Neural cell (in vitro differentiated cells): ENCODE measurements around the gene RUVBL1. TPM values are rescaled to one million over a fixed set of nuclear protein-coding genes. Genes with fewer than 3 reads are reported as not detected.

Experiments used
- H2AFZ ChIP-seq: fragments of 200-600, 300-800 bp; sonication (generic), shearing (Covaris generic); 2 replicates; pipeline ENCODE4 v1.6.0; 2014; ENCODE audit warnings: low read depth, mild to moderate bottlenecking, antibody characterized with exemption, low read length, moderate library complexity
- H3F3A ChIP-seq: fragments of 200-600 bp; shearing (Covaris generic); 2 replicates; pipeline ENCODE4 v1.6.1; 2016; ENCODE audit warnings: mild to moderate bottlenecking, moderate library complexity, mixed read lengths, antibody characterized with exemption, low read length; ENCODE audit not compliant: insufficient read depth, poor library complexity, severe bottlenecking
- H3K27ac ChIP-seq: fragments of 200-600, 300-800 bp; sonication (generic), shearing (Covaris generic); 2 replicates; pipeline ENCODE4 v1.5.1; 2014; ENCODE audit warnings: mild to moderate bottlenecking, low read length, moderate library complexity
- H3K27me3 ChIP-seq: fragments of 300-800, 200-600 bp; sonication (generic), shearing (Covaris generic); 2 replicates; pipeline ENCODE4 v1.6.0; 2014; ENCODE audit warnings: mild to moderate bottlenecking, low read depth, low read length, moderate library complexity; ENCODE audit not compliant: insufficient read depth
- H3K36me3 ChIP-seq: fragments of 300-800, 200-600 bp; sonication (generic), shearing (Covaris generic); 2 replicates; pipeline ENCODE4 v1.5.1; 2014; ENCODE audit warnings: mild to moderate bottlenecking, antibody characterized with exemption, low read length, moderate library complexity; ENCODE audit not compliant: insufficient read depth
- H3K4me2 ChIP-seq: fragments of 300-800, 200-600 bp; sonication (generic), shearing (Covaris generic); 2 replicates; pipeline ENCODE4 v1.6.0; 2014; ENCODE audit warnings: mild to moderate bottlenecking, low read length
- H3K4me3 ChIP-seq: fragments of 300-800, 200-600 bp; sonication (generic), shearing (Covaris generic); 2 replicates; pipeline ENCODE4 v1.5.1; 2014; ENCODE audit warnings: mild to moderate bottlenecking, low read length, moderate library complexity
- H3K79me2 ChIP-seq: fragments of 200-600 bp; shearing (Covaris generic); replicated peaks from 2 replicates; pipeline ENCODE4 v1.6.0; 2014; ENCODE audit warnings: mild to moderate bottlenecking, low read length, moderate library complexity; ENCODE audit not compliant: insufficient read depth
- H3K9ac ChIP-seq: fragments of 300-800, 200-600 bp; sonication (generic), shearing (Covaris generic); 2 replicates; pipeline ENCODE4 v1.6.1; 2016; ENCODE audit warnings: mild to moderate bottlenecking, low read length, mixed read lengths
- H3K9me2 ChIP-seq: fragments of 200-600 bp; shearing (Covaris generic); 2 replicates; pipeline ENCODE4 v1.6.1; 2016; ENCODE audit warnings: mild to moderate bottlenecking, low read length, mixed read lengths; ENCODE audit not compliant: insufficient read depth
- H3K9me3 ChIP-seq: fragments of 200-600, 300-800 bp; sonication (generic), shearing (Covaris generic); 2 replicates; pipeline ENCODE4 v1.6.1; 2016; ENCODE audit warnings: mild to moderate bottlenecking, mixed run types, low read length, moderate library complexity, mixed read lengths
- H4K20me1 ChIP-seq: fragments of 200-600 bp; shearing (Covaris generic); 2 replicates; pipeline ENCODE4 v1.6.1; 2016; ENCODE audit warnings: mild to moderate bottlenecking, mixed run types; ENCODE audit not compliant: insufficient read depth
- CTCF ChIP-seq: fragments of 450-650 bp; IDR thresholded peaks from 2 replicates; pipeline ENCODE4 v1.5.1; 2014; ENCODE audit warnings: antibody characterized with exemption, mild to moderate bottlenecking, moderate library complexity; ENCODE audit not compliant: poor library complexity, severe bottlenecking
- EP300 ChIP-seq: fragments of 450-650 bp; conservative IDR thresholded peaks from 2 replicates; pipeline ENCODE4 v1.6.1; 2014; ENCODE audit warnings: antibody characterized with exemption, mild to moderate bottlenecking, moderate library complexity; ENCODE audit not compliant: poor library complexity, severe bottlenecking
- EZH2 ChIP-seq: fragments of 200-600, 300-800 bp; shearing (Covaris generic), sonication (generic); IDR thresholded peaks from 2 replicates; pipeline ENCODE4 v1.6.1; 2014; ENCODE audit warnings: antibody characterized with exemption, low read length, borderline replicate concordance, mild to moderate bottlenecking; ENCODE audit not compliant: insufficient read depth, poor library complexity, severe bottlenecking
- MXI1 ChIP-seq: fragments of 450-650 bp; conservative IDR thresholded peaks from 2 replicates; pipeline ENCODE4 v1.6.1; 2014; ENCODE audit warnings: antibody characterized with exemption, mild to moderate bottlenecking; ENCODE audit not compliant: poor library complexity, severe bottlenecking
- POLR2AphosphoS5 ChIP-seq: IDR thresholded peaks from 2 replicates; pipeline ENCODE4 v1.6.1; 2012
- RAD21 ChIP-seq: fragments of 450-650 bp; conservative IDR thresholded peaks from 2 replicates; pipeline ENCODE4 v1.6.1; 2014; ENCODE audit warnings: antibody characterized with exemption, mild to moderate bottlenecking, moderate library complexity
- REST ChIP-seq: IDR thresholded peaks from 2 replicates; pipeline ENCODE4 v1.6.1; 2012; ENCODE audit warnings: borderline replicate concordance
- SMC3 ChIP-seq: fragments of 450-650 bp; conservative IDR thresholded peaks from 2 replicates; pipeline ENCODE4 v1.6.1; 2014; ENCODE audit warnings: antibody characterized with exemption, mild to moderate bottlenecking, moderate library complexity; ENCODE audit not compliant: poor library complexity
- TAF1 ChIP-seq: IDR thresholded peaks from 2 replicates; pipeline ENCODE4 v1.6.1; 2012; ENCODE audit warnings: low read depth
- polyA plus RNA-seq: library from polyadenylated mRNA; depleted of rRNA; stranded (reverse); fragments of >200 nt; gene quantifications from 2 replicates; pipeline ENCODE4 v1.2.3, GENCODE V29; 2014

The RUVBL1 gene
- polyA plus RNA-seq, 1 donor from 2014 or later, result 83.3 TPM

GRCh38 chr3:128052595-128053351 lies 70.8 kb downstream of the RUVBL1 start:
- Histone ChIP-seq H2AFZ (peak overlapping the region; percentile 62), H3K4me3 (peak overlapping the region; percentile 94), H3K9me2 (no peaks in the 10 kb centered on the region), H3K36me3 (peaks cover 8% of the 10 kb centered on the region), H3K9me3 (no peaks in the 10 kb centered on the region), H3K27ac (peak overlapping the region; percentile 73), H3K27me3 (no peaks in the 10 kb centered on the region), H3K9ac (peak overlapping the region; percentile 77), H3K79me2 (peaks cover 28% of the 10 kb centered on the region), H3F3A (no peaks in the 10 kb centered on the region), H4K20me1 (no peaks in the 10 kb centered on the region), H3K4me2 (peak overlapping the region; percentile 88)
- no peak for TF ChIP-seq CTCF
- TF ChIP-seq MXI1, result peak; percentile 13

GRCh38 chr3:128051837-128052594 lies 71.6 kb downstream of the RUVBL1 start, which contains the start of gene SEC61A1:
TSS of gene SEC61A1 (plus strand) at chr3:128052437. CDS start at chr3:128052553, 116 bp downstream.
- Histone ChIP-seq H3K79me2 (peaks cover 28% of the 10 kb centered on the region), H3K9me2 (no peaks in the 10 kb centered on the region), H2AFZ (peak within 1 kb of the TSS; percentile 100), H3K27me3 (no peaks in the 10 kb centered on the region), H3K36me3 (peaks cover 8% of the 10 kb centered on the region), H3K9me3 (no peaks in the 10 kb centered on the region), H3K27ac (peak within 1 kb of the TSS; percentile 92), H3F3A (no peaks in the 10 kb centered on the region), H3K4me3 (peak within 1 kb of the TSS; percentile 94), H3K9ac (peak within 1 kb of the TSS; percentile 95), H3K4me2 (peak within 1 kb of the TSS; percentile 88), H4K20me1 (no peaks in the 10 kb centered on the region)
- TF ChIP-seq TAF1, result peak; percentile 52
- TF ChIP-seq CTCF, result no peak
- TF ChIP-seq EZH2, result no peak
- no peak for TF ChIP-seq SMC3
- peak; percentile 16 for TF ChIP-seq RAD21
- peak; percentile 57 for TF ChIP-seq EP300
- TF ChIP-seq REST, result peak; percentile 81
- TF ChIP-seq MXI1, result peak; percentile 84
- TF ChIP-seq POLR2AphosphoS5, result peak; percentile 95
